ENCODE measurements around the gene SLC7A5. TPM values are rescaled to one million over a fixed set of nuclear protein-coding genes. Genes with fewer than 3 reads are reported as not detected.
"Not testable (repeated sequence)": the region's sequence is repeated elsewhere in the genome, so short reads cannot be mapped to it uniquely, and the experiment has no call there.

SLC7A5 gene
- total RNA-seq, 1 donor from 2014 or later: 42.2 TPM

DNA sequence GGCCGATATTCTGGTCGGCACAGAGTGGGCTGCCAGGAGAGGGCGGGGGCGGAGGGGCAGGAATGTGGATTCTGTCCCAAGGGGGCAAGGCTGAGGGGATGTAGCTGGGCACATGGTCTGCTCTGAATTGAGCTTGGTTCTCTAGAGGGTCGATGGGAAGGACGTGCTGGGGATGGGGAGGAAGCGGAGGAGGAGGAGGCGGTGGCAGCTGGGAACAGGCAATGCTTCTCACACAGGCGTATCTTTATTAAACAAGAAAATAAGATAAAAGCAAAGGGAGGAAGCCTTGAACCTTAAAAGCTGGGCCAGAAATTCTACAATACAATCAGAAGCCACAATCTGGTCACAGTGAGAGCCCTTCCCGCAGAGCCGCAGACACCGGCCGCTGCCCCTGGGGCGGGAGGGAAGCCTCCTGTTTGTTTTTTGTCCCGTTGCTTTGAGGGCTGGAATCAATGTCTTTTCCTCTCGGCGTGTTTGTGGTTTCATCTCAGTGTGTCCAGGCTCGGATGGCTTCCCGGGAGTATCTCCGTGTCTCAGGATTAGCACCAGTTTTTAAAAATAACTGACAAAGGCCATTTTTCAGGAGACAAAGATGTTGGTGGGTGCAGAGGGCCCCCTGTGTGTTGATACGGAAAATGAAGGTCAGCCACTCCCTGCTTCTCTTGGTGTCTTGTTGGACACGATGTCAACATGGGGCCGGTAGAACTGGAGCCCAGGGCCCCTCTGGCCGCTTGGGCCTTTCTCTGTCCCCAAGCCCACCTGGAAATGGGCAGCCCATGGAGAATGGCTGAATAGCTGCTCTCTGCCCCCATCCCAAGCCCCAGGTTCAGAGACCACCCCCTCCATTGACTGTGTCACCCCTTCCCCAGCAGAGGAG is 12.3 kb upstream of the SLC7A5 start:
- Mint-ChIP-seq H3K27ac (no peak overlapping the region), H3K4me3 (ENCODE audit: low read depth) (peak overlapping the region; percentile 44), H3K27me3 (peaks cover 15% of the 10 kb centered on the region), H3K4me1 (ENCODE audit: low read depth) (peaks cover 35% of the 10 kb centered on the region), H3K36me3 (ENCODE audit: insufficient read depth) (no peaks in the 10 kb centered on the region), H3K9me3 (ENCODE audit: low read depth) (no peaks in the 10 kb centered on the region)
- DNase-seq (ENCODE audit: low spot score, unreplicated experiment): no peak
- TF ChIP-seq, protein P1, sequence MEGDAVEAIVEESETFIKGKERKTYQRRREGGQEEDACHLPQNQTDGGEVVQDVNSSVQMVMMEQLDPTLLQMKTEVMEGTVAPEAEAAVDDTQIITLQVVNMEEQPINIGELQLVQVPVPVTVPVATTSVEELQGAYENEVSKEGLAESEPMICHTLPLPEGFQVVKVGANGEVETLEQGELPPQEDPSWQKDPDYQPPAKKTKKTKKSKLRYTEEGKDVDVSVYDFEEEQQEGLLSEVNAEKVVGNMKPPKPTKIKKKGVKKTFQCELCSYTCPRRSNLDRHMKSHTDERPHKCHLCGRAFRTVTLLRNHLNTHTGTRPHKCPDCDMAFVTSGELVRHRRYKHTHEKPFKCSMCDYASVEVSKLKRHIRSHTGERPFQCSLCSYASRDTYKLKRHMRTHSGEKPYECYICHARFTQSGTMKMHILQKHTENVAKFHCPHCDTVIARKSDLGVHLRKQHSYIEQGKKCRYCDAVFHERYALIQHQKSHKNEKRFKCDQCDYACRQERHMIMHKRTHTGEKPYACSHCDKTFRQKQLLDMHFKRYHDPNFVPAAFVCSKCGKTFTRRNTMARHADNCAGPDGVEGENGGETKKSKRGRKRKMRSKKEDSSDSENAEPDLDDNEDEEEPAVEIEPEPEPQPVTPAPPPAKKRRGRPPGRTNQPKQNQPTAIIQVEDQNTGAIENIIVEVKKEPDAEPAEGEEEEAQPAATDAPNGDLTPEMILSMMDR (IDR thresholded peaks at IDR 0.05; ENCODE audit: unreplicated experiment): no peak

DNA sequence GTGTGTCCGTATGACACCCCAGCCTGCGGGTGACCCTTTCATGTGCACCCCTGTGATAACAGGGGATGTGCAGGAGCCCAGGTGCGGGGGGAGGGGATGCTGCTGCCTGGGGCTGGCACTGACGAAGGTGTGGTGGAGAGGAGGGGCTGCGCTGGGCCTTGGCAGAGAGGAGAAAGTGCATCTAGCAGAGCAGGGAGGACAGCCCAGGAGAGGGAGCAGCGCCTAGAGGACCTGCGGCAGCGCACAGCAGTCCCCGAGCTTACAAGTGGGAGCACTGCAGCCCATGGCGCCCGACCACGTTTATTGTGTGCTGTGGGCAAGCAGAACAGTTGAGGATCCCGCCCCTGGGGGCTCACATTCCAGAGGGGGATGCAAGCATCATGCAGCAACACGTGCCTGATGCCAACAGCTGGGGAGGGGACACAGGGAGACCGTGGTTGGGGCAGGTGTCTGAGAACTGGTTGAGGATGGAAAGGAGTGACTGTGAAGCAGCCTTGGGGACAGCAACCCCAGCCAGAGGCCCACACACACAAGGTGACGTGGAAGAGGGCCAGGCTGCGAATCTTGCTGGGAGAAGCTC is 10.9 kb upstream of the SLC7A5 start:
- TF ChIP-seq, protein P1 (IDR thresholded peaks at IDR 0.05; ENCODE audit: unreplicated experiment): no peak
- H3K4me3 Mint-ChIP-seq (ENCODE audit: low read depth): peak overlapping the region; percentile 14
- peak overlapping the region; percentile 90 for H3K27ac Mint-ChIP-seq
- H3K4me1 Mint-ChIP-seq (ENCODE audit: low read depth): peaks cover 35% of the 10 kb centered on the region
- no peaks in the 10 kb centered on the region for H3K36me3 Mint-ChIP-seq (ENCODE audit: insufficient read depth)
- no peak for DNase-seq (ENCODE audit: low spot score, unreplicated experiment)
- H3K27me3 Mint-ChIP-seq: peaks cover 18% of the 10 kb centered on the region
- H3K9me3 Mint-ChIP-seq (ENCODE audit: low read depth): no peaks in the 10 kb centered on the region

DNA sequence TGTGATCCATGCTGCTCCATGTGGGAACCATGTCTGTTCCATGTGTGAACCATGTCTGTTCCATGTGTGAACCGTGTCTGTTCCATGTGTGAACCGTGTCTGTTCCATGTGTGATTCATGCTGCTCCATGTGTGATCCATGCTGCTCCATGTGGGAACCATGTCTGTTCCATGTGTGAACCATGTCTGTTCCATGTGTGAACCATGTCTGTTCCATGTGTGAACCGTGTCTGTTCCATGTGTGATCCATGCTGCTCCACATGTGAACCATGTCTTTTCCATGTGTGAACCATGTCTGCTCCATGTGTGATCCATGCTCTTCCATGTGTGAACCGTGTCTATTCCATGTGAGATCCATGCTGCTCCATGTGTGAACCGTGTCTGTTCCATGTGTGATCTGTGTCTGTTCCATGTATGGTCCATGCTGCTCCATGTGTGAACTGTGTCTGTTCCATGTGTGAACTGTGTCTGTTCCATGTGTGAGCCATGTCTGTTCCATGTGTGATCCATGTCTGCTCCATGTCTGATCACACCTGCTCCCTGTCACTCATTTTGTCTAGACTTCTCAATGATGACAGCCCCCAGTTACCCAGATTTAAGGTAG is 10.2 kb upstream of the SLC7A5 start:
- not testable (repeated sequence) for DNase-seq (ENCODE audit: low spot score, unreplicated experiment); H3K36me3 Mint-ChIP-seq (ENCODE audit: insufficient read depth); H3K4me3 Mint-ChIP-seq (ENCODE audit: low read depth); H3K9me3 Mint-ChIP-seq (ENCODE audit: low read depth)
- Mint-ChIP-seq H3K4me1 (ENCODE audit: low read depth) (peaks cover 42% of the 10 kb centered on the region), H3K27ac (peak overlapping the region; percentile 62), H3K27me3 (peaks cover 25% of the 10 kb centered on the region)

DNA sequence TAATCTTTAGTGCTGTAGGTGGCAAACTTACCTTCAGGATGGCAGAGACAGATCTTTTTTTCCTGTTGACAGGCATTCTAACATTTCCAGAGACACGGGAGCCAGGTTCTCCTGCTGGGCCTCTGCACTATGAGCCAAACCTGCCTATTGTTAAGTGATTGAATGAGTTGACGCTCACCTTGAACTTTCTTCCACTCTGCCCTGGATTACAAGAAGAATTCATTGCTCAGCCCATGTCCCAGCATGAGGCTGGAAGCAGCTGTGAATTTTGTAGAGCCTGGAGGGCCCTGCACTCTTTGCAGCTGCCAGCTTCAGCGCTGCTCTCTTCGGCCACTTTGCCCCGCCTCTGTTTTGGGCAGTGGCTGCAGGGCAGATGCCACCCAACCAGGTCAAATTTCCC is 9.4 kb upstream of the SLC7A5 start:
- no peaks in the 10 kb centered on the region for H3K9me3 Mint-ChIP-seq (ENCODE audit: low read depth)
- peaks cover 44% of the 10 kb centered on the region for H3K4me1 Mint-ChIP-seq (ENCODE audit: low read depth)
- peaks cover 27% of the 10 kb centered on the region for H3K27me3 Mint-ChIP-seq
- peak overlapping the region; percentile 3 for H3K4me3 Mint-ChIP-seq (ENCODE audit: low read depth)
- H3K36me3 Mint-ChIP-seq (ENCODE audit: insufficient read depth): no peaks in the 10 kb centered on the region
- TF ChIP-seq, protein P1 (IDR thresholded peaks at IDR 0.05; ENCODE audit: unreplicated experiment): no peak
- no peak for DNase-seq (ENCODE audit: low spot score, unreplicated experiment)
- peak overlapping the region; percentile 42 for H3K27ac Mint-ChIP-seq

DNA sequence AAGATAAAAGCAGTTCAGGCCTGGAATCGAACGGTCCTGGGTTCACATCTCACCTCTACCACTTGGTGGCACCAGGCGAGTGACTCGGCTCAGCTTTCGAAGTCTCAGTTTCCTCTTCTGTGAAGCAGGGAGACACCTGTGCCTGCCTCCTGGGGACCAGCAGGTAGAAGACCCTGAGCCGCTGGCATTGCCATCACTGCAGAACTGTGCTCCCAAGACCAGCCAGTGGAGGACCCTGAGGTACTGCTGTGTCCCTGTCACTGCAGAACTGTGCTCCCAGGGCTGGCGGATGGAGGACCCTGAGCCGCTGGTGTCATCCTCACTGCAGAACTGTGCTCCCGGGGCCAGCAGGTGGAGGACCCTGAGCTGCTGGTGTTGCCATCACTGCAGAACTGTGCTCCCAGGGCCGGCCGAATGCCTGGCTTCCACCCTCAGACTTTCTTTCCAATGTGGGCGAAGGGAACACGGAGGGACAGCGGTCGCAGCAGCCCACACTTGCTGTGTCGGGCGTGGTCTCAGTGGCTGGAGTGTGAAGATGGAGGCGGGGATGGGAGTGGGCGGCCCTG is 8.7 kb upstream of the SLC7A5 start:
- Mint-ChIP-seq H3K27me3 (peaks cover 27% of the 10 kb centered on the region), H3K36me3 (ENCODE audit: insufficient read depth) (no peaks in the 10 kb centered on the region), H3K4me1 (ENCODE audit: low read depth) (peaks cover 44% of the 10 kb centered on the region), H3K4me3 (ENCODE audit: low read depth) (no peak overlapping the region), H3K27ac (no peak overlapping the region), H3K9me3 (ENCODE audit: low read depth) (no peaks in the 10 kb centered on the region)
- TF ChIP-seq, protein P1 (IDR thresholded peaks at IDR 0.05; ENCODE audit: unreplicated experiment): peak; percentile 27
- DNase-seq (ENCODE audit: low spot score, unreplicated experiment): no peak

All from progenitor cell of endocrine pancreas (in vitro differentiated cells).